Kidney (tissue), 14 donors: ENCODE results near the gene WDR70. TPM values are rescaled to one million over a fixed set of nuclear protein-coding genes. Genes with fewer than 3 reads are reported as not detected.
A peak's percentile ranks its signal among the peaks of the same experiment; 100 is the strongest.

Experiments
- DNase-seq, 5 donors: peaks; one replicate each; pipeline ENCODE4 v3.0.0-alpha.2; 2013 to 2020
- FAIRE-seq: peaks from 2 replicates; lab custom pipeline; 2012; peaks lifted over from hg19 to GRCh38; lab: Jason Lieb, UNC
- H3K27ac ChIP-seq, 2 donors: one replicate each; pipeline ENCODE4 v1.7.0; 2013; ENCODE audit warnings: low read depth in 2 of 2, low read length in 2 of 2, inconsistent platforms in 1 of 2
- H3K27me3 ChIP-seq: one replicate; pipeline ENCODE4 v1.7.1; 2013; ENCODE audit warnings: low read length, inconsistent platforms; ENCODE audit not compliant: control insufficient read depth, insufficient read depth
- H3K36me3 ChIP-seq, 3 donors: one replicate each; pipeline versions ENCODE4 v1.7.0 to v1.7.1; 2013; ENCODE audit warnings: low read length in 3 of 3, control low read depth in 1 of 3, inconsistent platforms in 1 of 3; ENCODE audit not compliant: insufficient read depth in 3 of 3, control insufficient read depth in 2 of 3
- H3K4me1 ChIP-seq, 3 donors: one replicate each; pipeline versions ENCODE4 v1.7.0 to v1.7.1; 2013; ENCODE audit warnings: low read length in 3 of 3, inconsistent platforms in 1 of 3, low read depth in 1 of 3; ENCODE audit not compliant: control insufficient read depth in 2 of 3, insufficient read depth in 2 of 3
- H3K4me3 ChIP-seq, 3 donors: one replicate each; pipeline versions ENCODE4 v1.7.0 to v1.8.1; 2013; ENCODE audit warnings: low read length in 3 of 3, control low read depth in 1 of 3, inconsistent platforms in 1 of 3
- H3K9ac ChIP-seq, 3 donors: one replicate each; pipeline versions ENCODE4 v1.7.0 to v1.7.1; 2013; ENCODE audit warnings: low read length in 3 of 3, control low read depth in 1 of 3, inconsistent platforms in 1 of 3
- H3K9me3 ChIP-seq, 3 donors: one replicate each; pipeline versions ENCODE4 v1.7.0 to v1.7.1; 2013; ENCODE audit warnings: low read length in 3 of 3, control low read depth in 1 of 3, inconsistent platforms in 1 of 3; ENCODE audit not compliant: control insufficient read depth in 2 of 3, insufficient read depth in 1 of 3
- intact Hi-C: fragments of 100-400 bp; cut with DNase I; formaldehyde crosslinking; loops from one replicate; pipeline ENCODE4 v1.11.1; 2022
- polyA plus RNA-seq: library from polyadenylated mRNA; stranded (reverse); fragments of 350-450 nt; fragmentation: Illumina TruSeq; extraction: RNeasy Lipid Tissue Mini Kit (QIAGEN cat#74804); gene quantifications from one replicate; pipeline ENCODE4 v1.2.3, GENCODE V29; 2014; ENCODE audit warnings: low read depth, low replicate concordance; ENCODE audit not compliant: insufficient read depth
- total RNA-seq: library from RNA; stranded (reverse); fragmentation: NEBNext Ultra II Directional; extraction: Animal tissue kit (Norgen Biotek cat#: 25700); gene quantifications from one replicate; pipeline ENCODE4 v1.2.1, GENCODE V29; 2021
- TF ChIP-seq, protein P1 (sequence below): IDR thresholded peaks from 3 replicates; pipeline ENCODE4 v1.5.1; 2012; ENCODE audit warnings: mild to moderate bottlenecking, moderate library complexity, borderline replicate concordance; ENCODE audit not compliant: insufficient read depth; ENCODE audit errors: extremely low read depth
- donor health status: control.
- donor health status: control.
- donor health status: control.
- donor health status: control.
- donor health status: control.
- donor health status: DM: yes; HTN: yes; CAD: no.
- donor health status: Normal renal cell carcinoma (clear cell type).

Gene WDR70
- total and polyA plus RNA-seq, 2 donors from 2014 or later, result 27.2 to 32.3 TPM

DNA sequence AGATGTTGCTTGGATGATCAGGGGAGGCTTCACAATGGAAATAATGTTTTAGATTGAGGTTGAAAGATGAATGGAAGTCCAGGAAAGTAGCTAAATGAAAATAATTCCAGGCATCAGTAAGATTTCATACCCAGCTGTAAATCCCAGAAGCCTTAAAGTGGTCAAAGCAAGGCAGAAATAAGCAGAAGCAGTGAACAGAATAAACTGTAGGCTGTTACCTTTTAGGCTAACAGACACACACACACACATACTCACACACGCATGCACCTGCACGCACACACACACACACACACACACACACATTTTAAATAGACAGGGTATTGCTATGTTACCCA lies 175.3 kb downstream of the WDR70 start:
- no peaks in the 10 kb centered on the region for H3K27me3 ChIP-seq
- FAIRE-seq, result no peak
- H3K36me3 ChIP-seq, result no peaks in the 10 kb centered on the region
- no peak overlapping the region for H3K9ac ChIP-seq
- H3K4me3 ChIP-seq, result no peak overlapping the region
- no peaks in the 10 kb centered on the region for H3K4me1 ChIP-seq
- TF ChIP-seq, protein P1, sequence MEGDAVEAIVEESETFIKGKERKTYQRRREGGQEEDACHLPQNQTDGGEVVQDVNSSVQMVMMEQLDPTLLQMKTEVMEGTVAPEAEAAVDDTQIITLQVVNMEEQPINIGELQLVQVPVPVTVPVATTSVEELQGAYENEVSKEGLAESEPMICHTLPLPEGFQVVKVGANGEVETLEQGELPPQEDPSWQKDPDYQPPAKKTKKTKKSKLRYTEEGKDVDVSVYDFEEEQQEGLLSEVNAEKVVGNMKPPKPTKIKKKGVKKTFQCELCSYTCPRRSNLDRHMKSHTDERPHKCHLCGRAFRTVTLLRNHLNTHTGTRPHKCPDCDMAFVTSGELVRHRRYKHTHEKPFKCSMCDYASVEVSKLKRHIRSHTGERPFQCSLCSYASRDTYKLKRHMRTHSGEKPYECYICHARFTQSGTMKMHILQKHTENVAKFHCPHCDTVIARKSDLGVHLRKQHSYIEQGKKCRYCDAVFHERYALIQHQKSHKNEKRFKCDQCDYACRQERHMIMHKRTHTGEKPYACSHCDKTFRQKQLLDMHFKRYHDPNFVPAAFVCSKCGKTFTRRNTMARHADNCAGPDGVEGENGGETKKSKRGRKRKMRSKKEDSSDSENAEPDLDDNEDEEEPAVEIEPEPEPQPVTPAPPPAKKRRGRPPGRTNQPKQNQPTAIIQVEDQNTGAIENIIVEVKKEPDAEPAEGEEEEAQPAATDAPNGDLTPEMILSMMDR, result no peak
- intact Hi-C loops, result no loop called here
- no peak overlapping the region for H3K27ac ChIP-seq
- H3K9me3 ChIP-seq, result no peaks in the 10 kb centered on the region
- no peak for DNase-seq

DNA sequence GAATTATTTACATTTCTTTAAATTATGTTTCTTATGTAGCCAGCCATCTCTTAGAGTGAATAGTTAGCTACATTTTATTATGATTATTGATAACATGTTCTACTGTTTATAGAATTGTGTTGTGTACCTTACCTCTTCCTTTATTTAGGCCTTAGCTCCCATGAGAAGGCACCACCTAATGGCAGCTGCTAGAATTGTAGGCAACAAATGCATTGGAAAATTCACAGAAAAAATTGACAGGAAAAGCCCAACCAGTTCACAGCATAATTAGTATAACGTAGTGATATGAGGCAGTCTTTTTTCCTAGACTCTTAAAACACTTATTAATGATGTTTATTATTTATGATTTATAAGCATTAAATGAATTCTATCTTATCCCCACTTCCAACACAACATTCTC lies 175.8 kb downstream of the WDR70 start:
- H3K9ac ChIP-seq, result no peak overlapping the region
- H3K9me3 ChIP-seq, result no peaks in the 10 kb centered on the region
- DNase-seq (no peak), FAIRE-seq (no peak)
- intact Hi-C loops, result no loop called here
- no peaks in the 10 kb centered on the region for H3K27me3 ChIP-seq
- H3K36me3 ChIP-seq, result no peaks in the 10 kb centered on the region
- no peak overlapping the region for H3K27ac ChIP-seq
- TF ChIP-seq, protein P1, result peak; percentile 36
- no peak overlapping the region for H3K4me3 ChIP-seq
- H3K4me1 ChIP-seq, result no peaks in the 10 kb centered on the region

DNA sequence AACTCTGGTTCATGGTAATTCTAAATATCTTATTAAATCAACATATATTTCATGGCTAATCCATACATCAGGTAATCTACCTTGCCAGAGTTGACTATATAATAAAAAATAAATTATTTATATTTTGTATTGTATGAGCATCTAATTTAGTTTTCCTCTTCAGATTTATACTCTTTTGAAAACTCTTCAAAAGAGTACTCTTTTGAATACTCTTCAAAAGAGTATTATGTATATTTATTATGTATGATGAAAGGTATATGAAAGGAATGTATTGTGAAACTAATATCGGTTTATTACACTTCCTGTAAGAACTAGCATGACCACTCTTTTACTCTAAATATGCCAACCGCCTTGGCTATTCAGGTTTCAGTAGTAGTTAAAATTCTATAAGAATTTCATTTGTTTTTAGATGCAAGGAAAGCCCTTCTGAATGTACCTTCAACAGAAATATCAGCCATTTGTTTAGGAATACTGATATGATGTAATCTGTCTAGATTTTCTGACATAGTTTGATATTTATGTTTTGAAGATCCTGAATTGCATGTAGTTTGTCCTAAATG lies 178.7 kb downstream of the WDR70 start:
- Histone ChIP-seq H3K27me3 (no peaks in the 10 kb centered on the region), H3K9me3 (no peaks in the 10 kb centered on the region), H3K36me3 (no peaks in the 10 kb centered on the region), H3K9ac (no peak overlapping the region), H3K4me3 (no peak overlapping the region), H3K4me1 (no peaks in the 10 kb centered on the region), H3K27ac (no peak overlapping the region)
- intact Hi-C loops, result no loop called here
- TF ChIP-seq, protein P1, result no peak
- FAIRE-seq (no peak), DNase-seq (peak in 1 of 5 donors; percentile 13)
